ENCODE results near the gene SMTNL2. TPM values are rescaled to one million over a fixed set of nuclear protein-coding genes. Genes with fewer than 3 reads are reported as not detected.
"Not testable (repeated sequence)": the region's sequence is repeated elsewhere in the genome, so short reads cannot be mapped to it uniquely, and the experiment has no call there.

Gene SMTNL2
- total RNA-seq, 1 experiment from 2014 or later, result not detected

GRCh38 chr17:4585638-4585994 is 1.3 kb downstream of the SMTNL2 start:
- DNase-seq (ENCODE audit: low read depth), result no peak

DNA sequence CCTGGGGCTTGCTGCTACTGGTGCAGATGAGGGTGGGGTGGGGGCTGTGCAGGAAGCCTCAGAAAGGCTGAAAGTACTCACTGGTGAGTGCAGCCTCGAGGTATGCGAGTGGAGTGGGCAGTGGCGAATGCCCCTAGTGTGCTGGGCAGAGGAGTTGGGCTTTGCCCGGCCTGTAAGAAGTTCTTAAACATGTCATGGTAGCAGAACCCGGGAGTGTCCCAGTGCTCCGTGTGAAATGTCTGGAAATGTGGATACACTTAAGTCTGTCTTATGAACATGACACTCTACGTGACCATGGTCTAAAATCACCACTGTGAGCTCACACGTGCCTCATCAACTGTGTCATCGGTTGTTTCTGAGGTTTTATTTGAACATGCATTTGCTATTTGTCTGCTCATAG is 1.7 kb downstream of the SMTNL2 start:
- no peak for DNase-seq (ENCODE audit: low read depth)

- DNase-seq (ENCODE audit: low read depth), result no peak
These were observed 2.9 kb downstream of the SMTNL2 start for GRCh38 chr17:4587195-4587594.

- DNase-seq (ENCODE audit: low read depth), result no peak
These were observed 3.5 kb downstream of the SMTNL2 start for GRCh38 chr17:4587803-4588202.

- DNase-seq (ENCODE audit: low read depth), result no peak
These were observed 4.1 kb downstream of the SMTNL2 start for GRCh38 chr17:4588391-4588790.

- DNase-seq (ENCODE audit: low read depth), result no peak
These were observed 4.7 kb downstream of the SMTNL2 start for GRCh38 chr17:4588898-4589625.

DNA sequence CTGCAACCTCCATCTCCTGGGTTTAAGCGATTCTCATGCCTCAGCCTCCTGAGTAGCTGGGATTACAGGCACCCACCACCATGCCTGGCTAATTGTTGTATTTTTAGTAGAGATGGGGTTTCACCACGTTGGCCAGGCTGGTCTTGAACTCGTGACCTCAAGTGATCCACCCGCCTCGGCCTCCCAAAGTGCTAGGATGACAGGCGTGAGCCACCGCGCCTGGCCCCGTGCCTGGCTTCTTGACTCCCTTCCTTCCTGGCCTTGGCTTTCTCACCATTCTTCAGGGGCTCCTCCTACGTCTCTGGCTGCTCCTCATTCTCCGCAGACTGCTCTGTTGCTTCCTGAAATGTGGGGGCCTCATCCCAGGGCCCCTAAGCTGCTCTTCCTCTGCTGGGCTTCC is 5.7 kb downstream of the SMTNL2 start:
- DNase-seq (ENCODE audit: low read depth), result not testable (repeated sequence)

GRCh38 chr17:4590981-4591453 is 6.7 kb downstream of the SMTNL2 start:
- no peak for DNase-seq (ENCODE audit: low read depth)

DNA sequence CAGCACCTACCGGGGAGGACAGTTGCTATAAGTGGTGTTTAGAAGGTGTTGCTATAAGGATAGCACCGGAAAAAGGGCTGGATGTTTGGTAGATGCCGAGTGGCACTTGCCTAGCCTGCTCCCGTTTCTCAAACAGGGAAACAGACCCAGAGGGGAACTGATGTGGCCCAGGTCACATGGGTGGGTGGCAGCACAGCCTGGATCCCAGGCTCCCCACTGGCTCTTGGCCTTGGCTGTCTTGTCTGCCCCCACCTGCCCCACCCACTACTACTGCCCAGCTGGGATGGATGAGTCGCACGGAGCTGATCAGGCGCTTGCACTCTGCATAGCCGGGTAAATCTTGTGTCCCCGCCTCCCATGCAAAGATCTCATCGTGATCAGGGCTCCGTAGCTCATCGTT is 7.2 kb downstream of the SMTNL2 start:
- DNase-seq (ENCODE audit: low read depth), result no peak

DNA sequence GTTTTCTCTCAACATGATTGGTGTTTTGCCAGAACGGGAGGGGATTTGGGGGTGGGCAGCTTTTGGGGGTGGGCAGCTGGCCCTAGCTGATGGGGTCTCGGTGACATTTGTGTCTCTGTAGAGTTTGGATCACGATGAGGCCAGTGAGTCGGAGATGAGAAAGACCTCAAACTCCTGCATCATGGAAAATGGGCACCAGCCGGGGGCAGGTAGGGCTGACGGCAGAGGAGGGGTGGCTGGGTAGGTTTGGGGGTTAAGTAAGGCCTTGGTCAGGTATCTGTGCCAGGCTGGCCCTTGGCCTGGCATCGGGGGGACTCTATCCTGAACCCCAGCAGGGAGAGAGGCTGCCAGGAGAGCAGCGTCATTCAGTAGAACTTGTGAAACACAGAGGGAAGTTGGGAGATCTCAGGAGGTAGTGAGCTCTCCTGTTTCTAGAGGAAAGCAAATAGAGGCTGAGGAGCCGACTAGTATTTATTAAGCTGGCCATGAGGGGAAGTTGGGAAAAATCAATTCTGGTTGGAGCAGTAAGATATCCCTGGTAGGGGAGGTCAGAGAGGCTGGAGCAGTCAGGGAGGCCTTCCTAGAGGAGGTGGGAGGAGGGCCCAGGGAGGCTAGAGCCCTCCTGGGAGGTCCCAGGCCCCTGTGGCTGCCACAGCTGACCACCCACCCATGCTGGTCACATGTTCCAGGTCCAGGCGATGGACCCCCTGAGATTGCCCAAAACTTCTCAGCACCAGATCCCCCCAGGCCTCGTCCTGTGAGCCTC is 8.1 kb downstream of the SMTNL2 start:
- DNase-seq (ENCODE audit: low read depth), result no peak

DNA sequence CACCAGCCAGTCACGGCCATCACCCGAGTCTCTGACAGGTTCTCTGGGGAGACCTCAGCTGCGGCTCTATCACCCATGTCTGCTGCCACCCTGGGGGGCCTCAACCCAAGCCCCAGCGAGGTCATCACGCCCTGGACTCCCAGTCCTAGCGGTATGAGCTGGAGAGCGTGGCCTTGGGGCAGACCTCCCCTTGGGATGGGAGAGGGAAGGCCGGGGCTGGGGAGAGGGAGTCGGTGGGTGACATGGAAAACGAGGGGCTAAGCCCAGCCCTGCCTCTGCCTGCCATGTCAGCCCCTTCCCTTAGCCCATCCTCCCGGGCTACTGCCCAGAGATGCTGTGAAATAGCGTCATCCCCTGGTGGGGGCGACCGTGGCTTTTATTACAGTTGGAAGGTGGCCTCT is 8.7 kb downstream of the SMTNL2 start:
- DNase-seq (ENCODE audit: low read depth), result no peak

DNA sequence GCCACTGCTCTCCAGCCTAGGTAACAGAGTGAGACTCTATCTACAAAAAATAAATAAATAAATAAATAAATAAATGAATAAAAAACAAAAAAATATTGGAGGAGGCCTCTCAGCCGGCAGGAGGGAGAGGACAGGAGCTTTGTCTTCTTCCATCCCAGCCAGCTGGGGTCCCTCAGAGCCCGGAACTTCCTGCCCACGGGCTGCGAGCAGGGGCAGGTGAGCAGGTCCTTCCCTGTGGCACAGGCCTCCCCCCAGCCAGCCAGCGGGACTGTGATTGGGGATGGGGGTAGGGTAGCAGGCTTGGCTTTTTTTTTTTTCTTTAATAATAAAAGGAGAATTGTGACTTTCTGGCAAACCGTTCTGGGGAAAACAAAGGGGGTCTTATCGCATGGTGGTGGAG is 10.1 kb downstream of the SMTNL2 start:
- DNase-seq (ENCODE audit: low read depth), result no peak

GRCh38 chr17:4594931-4595684 is 10.8 kb downstream of the SMTNL2 start:
- no peak for DNase-seq (ENCODE audit: low read depth)

DNA sequence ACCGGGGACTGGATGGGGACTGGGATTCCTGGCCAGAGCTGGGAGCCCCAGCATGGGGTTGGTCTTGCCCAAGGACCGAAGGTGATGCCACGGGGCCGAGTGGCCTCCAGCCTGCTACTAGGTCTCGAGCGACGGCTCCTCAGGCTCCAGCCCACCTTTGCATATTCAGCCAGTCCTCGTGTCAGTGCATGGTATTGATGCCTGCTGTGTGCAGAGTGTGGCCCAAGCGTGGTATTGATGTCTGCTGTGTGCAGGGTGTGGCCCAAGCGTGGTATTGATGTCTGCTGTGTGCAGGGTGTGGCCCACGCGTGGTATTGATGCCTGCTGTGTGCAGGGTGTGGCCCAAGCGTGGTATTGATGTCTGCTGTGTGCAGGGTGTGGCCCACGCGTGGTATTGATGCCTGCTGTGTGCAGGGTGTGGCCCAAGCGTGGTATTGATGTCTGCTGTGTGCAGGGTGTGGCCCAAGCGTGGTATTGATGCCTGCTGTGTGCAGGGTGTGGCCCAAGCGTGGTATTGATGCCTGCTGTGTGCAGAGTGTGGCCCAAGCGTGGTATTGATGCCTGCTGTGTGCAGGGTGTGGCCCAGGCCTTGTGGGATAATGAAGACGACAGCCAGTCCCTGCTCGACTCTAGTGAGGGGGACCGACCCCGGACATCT is 11.5 kb downstream of the SMTNL2 start:
- not testable (repeated sequence) for DNase-seq (ENCODE audit: low read depth)

DNA sequence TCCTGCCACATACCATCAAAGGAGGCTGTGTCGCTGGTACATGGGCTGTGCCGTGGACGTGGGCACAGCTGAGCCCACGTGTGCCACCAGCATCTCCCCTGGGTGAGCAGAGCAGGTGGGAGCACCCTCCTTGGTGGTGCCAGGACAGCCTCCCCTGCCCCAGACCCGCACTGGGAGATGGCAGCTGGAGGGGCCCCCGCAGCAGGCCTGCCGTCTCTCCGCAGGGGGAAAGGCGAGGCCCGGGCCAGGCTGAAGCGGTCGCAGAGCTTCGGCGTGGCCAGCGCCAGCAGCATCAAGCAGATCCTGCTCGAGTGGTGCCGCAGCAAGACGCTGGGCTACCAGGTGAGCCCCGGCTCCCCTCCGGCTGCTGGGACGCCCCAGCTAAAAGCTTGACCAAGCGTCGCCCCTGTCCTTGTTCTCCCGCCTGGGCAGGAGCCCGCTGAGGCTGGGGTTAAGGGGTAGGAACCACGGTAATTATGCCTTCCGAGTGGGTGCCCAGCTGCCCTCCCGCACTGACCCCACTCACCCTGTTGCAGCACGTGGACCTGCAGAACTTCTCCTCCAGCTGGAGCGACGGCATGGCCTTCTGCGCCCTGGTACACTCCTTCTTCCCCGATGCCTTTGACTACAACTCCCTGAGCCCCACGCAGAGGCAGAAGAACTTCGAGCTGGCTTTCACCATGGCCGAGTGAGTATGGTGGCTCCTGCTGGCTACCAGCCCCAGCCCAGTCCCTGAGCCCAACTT is 12.5 kb downstream of the SMTNL2 start:
- no peak for DNase-seq (ENCODE audit: low read depth)

DNA sequence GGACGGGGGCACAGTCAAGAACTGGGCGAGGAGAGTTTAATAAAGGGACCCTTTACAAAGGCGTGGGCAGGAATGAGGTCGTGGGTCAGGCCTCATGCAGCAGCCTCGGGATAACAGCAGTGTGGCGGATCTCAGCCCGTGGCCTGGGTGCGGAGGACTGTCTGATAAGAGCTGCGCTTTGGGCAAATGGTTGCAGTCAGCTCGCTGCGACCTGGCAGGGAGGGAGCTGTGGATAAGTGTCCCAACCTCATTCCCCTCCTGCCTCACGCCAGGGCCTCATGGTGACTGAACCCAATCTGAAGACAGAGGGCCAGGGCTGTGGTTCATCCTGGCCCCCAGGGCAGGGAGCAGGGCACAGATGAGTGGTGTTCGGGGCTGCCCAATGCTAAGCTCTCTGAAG is 13.6 kb downstream of the SMTNL2 start:
- no peak for DNase-seq (ENCODE audit: low read depth)

- no peak for DNase-seq (ENCODE audit: low read depth)
These were observed 14.6 kb downstream of the SMTNL2 start for GRCh38 chr17:4598776-4599504.

DNA sequence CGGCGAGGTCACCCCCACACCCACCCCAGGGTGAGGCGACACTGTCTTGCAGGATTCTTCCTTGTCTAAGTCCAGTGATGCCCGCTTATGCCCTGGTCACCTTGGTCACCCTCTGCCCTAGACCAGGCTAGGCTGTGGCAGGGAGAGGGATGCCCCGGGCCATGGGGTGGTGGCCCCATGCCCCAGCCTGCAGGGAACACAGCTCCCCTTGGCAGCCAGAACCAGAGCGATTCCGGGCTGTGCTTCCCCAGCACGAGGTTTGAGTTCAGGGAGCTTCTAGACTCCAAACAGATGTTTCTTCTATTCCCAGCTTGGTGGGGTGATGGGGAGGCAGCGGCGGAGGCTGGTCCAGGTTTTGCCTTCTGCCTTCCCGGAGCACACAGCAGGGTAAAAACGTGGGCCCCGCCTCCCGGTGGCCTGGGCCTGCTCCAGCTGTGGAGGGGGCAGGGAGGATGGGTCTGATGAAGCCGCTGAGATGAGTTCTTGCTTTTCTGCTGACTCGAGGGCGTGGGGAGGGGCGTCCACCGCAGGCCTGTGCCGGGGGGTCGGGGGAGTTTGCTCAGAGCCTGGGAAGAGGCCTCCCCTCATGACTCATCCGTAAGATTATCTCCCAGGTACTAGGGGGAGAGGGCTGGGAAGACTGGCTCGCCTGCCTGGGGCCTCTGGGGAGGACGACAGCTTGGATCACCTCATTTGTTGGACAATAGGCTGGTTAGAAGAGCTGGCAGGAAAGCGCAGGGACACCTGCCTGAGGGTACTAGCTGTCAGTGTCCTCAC is 15.4 kb downstream of the SMTNL2 start:
- DNase-seq (ENCODE audit: low read depth), result no peak

- DNase-seq (ENCODE audit: low read depth), result no peak
These were observed 16.2 kb downstream of the SMTNL2 start for GRCh38 chr17:4600563-4600962.

DNA sequence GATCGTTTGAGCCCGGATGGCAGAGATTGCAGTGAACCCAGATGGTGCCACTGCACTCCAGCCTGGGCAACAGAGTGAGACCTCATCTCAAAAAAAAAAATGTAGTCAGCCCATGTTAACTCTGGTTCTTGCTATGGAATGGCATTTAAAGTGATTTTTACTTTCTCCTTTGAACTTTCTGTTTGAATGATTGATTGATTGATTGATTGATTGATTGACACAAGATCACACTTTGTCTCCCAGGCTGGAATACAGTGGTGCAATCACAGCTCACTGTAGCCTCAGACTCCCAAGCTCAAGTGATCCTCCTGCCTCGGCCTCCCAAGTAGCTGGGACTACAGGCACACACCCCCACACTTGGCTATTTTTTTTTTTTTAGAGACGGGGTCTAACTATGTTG is 17.0 kb downstream of the SMTNL2 start:
- no peak for DNase-seq (ENCODE audit: low read depth)

All from RPMI7951 (cell line).